GM23248 (cell line): Measurements from ENCODE around the gene FAM241B. TPM values are rescaled to one million over a fixed set of nuclear protein-coding genes. Genes with fewer than 3 reads are reported as not detected.

Experiments
- DNase-seq: peaks from one replicate; pipeline ENCODE4 v3.0.0-alpha.2; 2015
- H2AFZ ChIP-seq: fragments of 200-600 bp; sonication (generic); 2 replicates; pipeline ENCODE4 v1.6.1; 2016; ENCODE audit warnings: antibody characterized with exemption
- H3F3A ChIP-seq: fragments of 200-600 bp; sonication (generic); 2 replicates; pipeline ENCODE4 v1.6.1; 2016; ENCODE audit warnings: mild to moderate bottlenecking, antibody characterized with exemption, mixed run types; ENCODE audit not compliant: insufficient read depth
- H3K27ac ChIP-seq: fragments of 200-600 bp; sonication (generic); 2 replicates; pipeline ENCODE4 v1.5.1; 2016; ENCODE audit warnings: mild to moderate bottlenecking
- H3K27me3 ChIP-seq: fragments of 200-600 bp; sonication (generic); replicated peaks from 2 replicates; pipeline ENCODE4 v1.6.1; 2016; ENCODE audit warnings: mild to moderate bottlenecking; ENCODE audit not compliant: insufficient read depth
- H3K36me3 ChIP-seq: fragments of 200-600 bp; sonication (generic); 2 replicates; pipeline ENCODE4 v1.6.1; 2016; ENCODE audit warnings: low read depth, mild to moderate bottlenecking
- H3K4me1 ChIP-seq: fragments of 200-600 bp; sonication (generic); 2 replicates; pipeline ENCODE4 v1.6.1; 2016; ENCODE audit warnings: mild to moderate bottlenecking; ENCODE audit not compliant: insufficient read depth
- H3K4me2 ChIP-seq: fragments of 200-600 bp; sonication (generic); one replicate; pipeline ENCODE4 v1.6.1; 2016; ENCODE audit warnings: mild to moderate bottlenecking; ENCODE audit not compliant: unreplicated experiment
- H3K4me3 ChIP-seq: fragments of 200-600 bp; sonication (generic); 2 replicates; pipeline ENCODE4 v1.5.1; 2016; ENCODE audit warnings: mild to moderate bottlenecking
- H3K79me2 ChIP-seq: fragments of 200-600 bp; sonication (generic); 2 replicates; pipeline ENCODE4 v1.6.1; 2016; ENCODE audit warnings: mild to moderate bottlenecking; ENCODE audit not compliant: insufficient read depth
- H3K9ac ChIP-seq: fragments of 200-600 bp; sonication (generic); 2 replicates; pipeline ENCODE4 v1.6.1; 2016; ENCODE audit warnings: mild to moderate bottlenecking
- H3K9me2 ChIP-seq: fragments of 200-600 bp; sonication (generic); 2 replicates; pipeline ENCODE4 v1.6.1; 2016; ENCODE audit warnings: mixed run types, mild to moderate bottlenecking, moderate library complexity; ENCODE audit not compliant: insufficient read depth
- H3K9me3 ChIP-seq: fragments of 200-600 bp; sonication (generic); one replicate; pipeline ENCODE4 v1.6.1; 2017; ENCODE audit warnings: low read depth
- H4K20me1 ChIP-seq: fragments of 200-600 bp; sonication (generic); 2 replicates; pipeline ENCODE4 v1.6.0; 2016; ENCODE audit not compliant: insufficient read depth
- EZH2 ChIP-seq: fragments of 200-600 bp; sonication (generic); IDR thresholded peaks from 2 replicates; pipeline ENCODE4 v1.6.1; 2018; ENCODE audit warnings: antibody characterized with exemption, mild to moderate bottlenecking; ENCODE audit not compliant: insufficient read depth, poor library complexity, severe bottlenecking
- EZH2phosphoT487 ChIP-seq: fragments of 200-600 bp; sonication (generic); IDR thresholded peaks from 2 replicates; pipeline ENCODE4 v1.6.1; 2018; ENCODE audit warnings: antibody characterized with exemption, moderate library complexity, mild to moderate bottlenecking, low read depth; ENCODE audit not compliant: insufficient read depth
- WGBS, 2 experiments: methylation state at CpG; one replicate each; pipeline ENCODE4 v1.1.6; 2015 to 2017; ENCODE audit warnings: low lambda C conversion rate in 2 of 2, low coverage in 1 of 2; ENCODE audit errors: missing lambda C conversion rate in 2 of 2; 5-methylcytosine and 5-hydroxymethylcytosine counted together
- in situ Hi-C: fragments of 300-500 bp; cut with MboI; formaldehyde crosslinking; loops from 2 replicates; pipeline ENCODE4 v1.15.0; 2020
- polyA plus RNA-seq: library from polyadenylated mRNA; unstranded; fragments of >200 nt; fragmentation: Nextera tagmentation; extraction: Ambion mirVana; gene quantifications from 2 replicates; pipeline ENCODE4 v1.2.1, GENCODE V29; 2016
- total RNA-seq: library from RNA; depleted of rRNA; stranded (reverse); fragments of >200 nt; shearing (Covaris generic); gene quantifications from 2 replicates; pipeline ENCODE4 v1.2.3, GENCODE V29; 2014

FAM241B gene
- total and polyA plus RNA-seq, 2 experiments from 2014 or later: 0.18 TPM; not detected in 1

DNA sequence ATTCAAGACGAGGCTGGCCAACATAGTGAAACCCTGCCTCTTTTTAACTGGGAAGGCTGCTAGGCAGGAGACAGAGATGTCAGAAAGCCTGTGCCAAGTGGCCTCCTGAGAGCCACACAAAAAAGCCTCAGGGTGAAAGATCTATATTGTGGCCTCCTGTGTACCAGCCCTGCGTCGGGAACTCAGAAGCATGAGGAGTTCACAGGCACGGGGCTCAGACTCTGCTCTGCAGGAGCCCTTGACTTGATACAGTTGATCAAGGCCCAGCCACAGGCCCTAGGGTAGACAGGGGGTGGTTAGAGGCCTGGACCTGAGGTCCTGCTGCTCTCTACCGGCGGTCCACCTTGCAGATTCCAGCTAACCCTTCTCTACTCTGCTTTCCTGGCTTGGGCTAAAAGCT is 30.2 kb downstream of the FAM241B start:
- 53 to 54% methylated on average over 6 of the region's 6 CpGs for WGBS, 2 experiments
- Histone ChIP-seq H3K9me3 (no peaks in the 10 kb centered on the region), H2AFZ (no peak overlapping the region), H3K79me2 (no peaks in the 10 kb centered on the region), H3K4me2 (no peak overlapping the region), H3K36me3 (no peaks in the 10 kb centered on the region), H3K9ac (no peak overlapping the region), H4K20me1 (no peaks in the 10 kb centered on the region), H3F3A (no peaks in the 10 kb centered on the region), H3K27me3 (peaks cover 84% of the 10 kb centered on the region), H3K4me3 (no peak overlapping the region), H3K9me2 (no peaks in the 10 kb centered on the region), H3K4me1 (no peaks in the 10 kb centered on the region), H3K27ac (no peak overlapping the region)
- DNase-seq: no peak
- in situ Hi-C loops: no loop called here
- TF ChIP-seq EZH2phosphoT487: no peak
- TF ChIP-seq EZH2: no peak

DNA sequence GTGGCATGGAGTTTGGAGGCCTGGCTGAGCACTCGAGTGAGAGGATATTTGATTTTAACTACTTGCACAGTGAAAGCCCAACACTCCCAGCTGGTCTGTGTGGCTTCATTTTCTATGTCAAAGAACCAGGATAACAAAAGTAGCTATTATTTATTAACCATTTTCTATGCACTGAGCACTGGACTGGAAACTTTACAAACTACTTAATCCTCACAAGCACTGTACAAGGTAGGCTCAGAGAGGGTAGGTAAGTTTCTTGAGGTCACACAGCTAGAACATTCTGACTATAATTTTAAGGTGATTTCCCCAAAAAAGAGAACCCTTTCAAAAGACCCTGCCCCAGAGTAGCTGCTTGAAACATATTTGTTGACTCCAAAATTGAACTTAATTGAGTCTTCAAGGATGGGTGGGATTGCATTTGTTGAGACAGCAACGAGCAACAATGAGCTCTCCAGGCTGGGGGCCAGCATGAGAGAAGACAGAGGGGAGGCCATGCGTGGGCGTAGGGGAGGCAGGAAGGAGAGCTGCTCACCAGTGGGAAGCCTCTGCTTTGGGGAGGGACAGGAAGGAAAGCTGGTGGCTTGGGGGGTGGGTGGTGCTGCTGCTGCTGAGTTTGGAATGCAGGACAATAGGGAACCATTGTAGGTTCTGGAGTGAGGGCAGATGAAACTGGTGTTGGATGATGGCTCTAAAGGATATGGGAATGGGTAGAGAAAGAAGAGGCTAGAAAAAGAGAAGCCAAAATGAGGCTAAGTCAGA is 31.5 kb downstream of the FAM241B start:
- 20 to 25% methylated on average over 4 of the region's 4 CpGs for WGBS, 2 experiments
- in situ Hi-C loops: no loop called here
- Histone ChIP-seq H3F3A (no peaks in the 10 kb centered on the region), H3K27me3 (peaks cover 77% of the 10 kb centered on the region), H3K4me3 (no peak overlapping the region), H3K27ac (no peak overlapping the region), H3K9me3 (no peaks in the 10 kb centered on the region), H3K9ac (no peak overlapping the region), H3K36me3 (no peaks in the 10 kb centered on the region), H2AFZ (no peak overlapping the region), H3K4me2 (no peak overlapping the region), H3K4me1 (no peaks in the 10 kb centered on the region), H3K79me2 (no peaks in the 10 kb centered on the region), H4K20me1 (no peaks in the 10 kb centered on the region), H3K9me2 (no peaks in the 10 kb centered on the region)
- no peak for DNase-seq
- TF ChIP-seq EZH2 (no peak), EZH2phosphoT487 (no peak)

DNA sequence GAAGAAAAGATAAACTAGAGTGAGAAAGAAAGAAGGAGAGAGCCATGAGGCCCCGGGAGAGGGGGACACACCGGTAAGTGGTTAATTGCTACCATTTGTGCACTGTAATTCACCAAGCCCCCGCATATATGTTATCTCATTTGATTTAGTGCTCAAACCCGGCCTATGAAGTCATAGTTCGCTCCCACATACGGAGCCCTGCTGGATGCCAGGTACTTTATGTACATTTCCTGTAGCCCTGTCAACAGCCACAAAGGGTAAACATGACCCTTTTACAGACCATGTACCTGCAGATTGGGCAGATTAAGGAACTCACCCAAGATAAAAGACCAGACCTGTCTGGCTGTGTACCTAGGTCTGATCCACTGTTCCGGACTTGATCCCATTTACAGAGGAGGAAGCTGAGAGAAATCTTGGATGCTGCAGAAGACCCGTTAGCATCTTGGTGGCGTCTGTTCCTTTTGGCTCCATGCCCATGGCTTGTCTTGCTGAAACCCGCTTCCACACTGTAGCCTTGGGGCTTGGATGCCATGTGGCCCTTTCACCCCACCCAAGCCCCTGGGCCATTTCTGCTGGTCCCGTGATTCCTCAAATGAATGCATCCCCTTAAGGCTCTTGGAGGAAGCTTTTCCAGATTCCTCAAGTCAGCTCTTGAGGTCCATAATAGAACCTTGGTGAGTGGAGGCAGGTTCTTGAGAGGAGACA is 32.3 kb downstream of the FAM241B start:
- Histone ChIP-seq H2AFZ (no peak overlapping the region), H3K9me2 (no peaks in the 10 kb centered on the region), H3K79me2 (no peaks in the 10 kb centered on the region), H3F3A (no peaks in the 10 kb centered on the region), H3K9ac (no peak overlapping the region), H3K4me3 (no peak overlapping the region), H3K4me1 (no peaks in the 10 kb centered on the region), H3K27me3 (peaks cover 69% of the 10 kb centered on the region), H4K20me1 (no peaks in the 10 kb centered on the region), H3K4me2 (no peak overlapping the region), H3K36me3 (no peaks in the 10 kb centered on the region), H3K27ac (no peak overlapping the region), H3K9me3 (no peaks in the 10 kb centered on the region)
- WGBS, 2 experiments: 29 to 32% methylated on average over 11 of the region's 11 CpGs
- no peak for DNase-seq
- in situ Hi-C loops: no loop called here
- TF ChIP-seq EZH2 (no peak), EZH2phosphoT487 (no peak)

DNA sequence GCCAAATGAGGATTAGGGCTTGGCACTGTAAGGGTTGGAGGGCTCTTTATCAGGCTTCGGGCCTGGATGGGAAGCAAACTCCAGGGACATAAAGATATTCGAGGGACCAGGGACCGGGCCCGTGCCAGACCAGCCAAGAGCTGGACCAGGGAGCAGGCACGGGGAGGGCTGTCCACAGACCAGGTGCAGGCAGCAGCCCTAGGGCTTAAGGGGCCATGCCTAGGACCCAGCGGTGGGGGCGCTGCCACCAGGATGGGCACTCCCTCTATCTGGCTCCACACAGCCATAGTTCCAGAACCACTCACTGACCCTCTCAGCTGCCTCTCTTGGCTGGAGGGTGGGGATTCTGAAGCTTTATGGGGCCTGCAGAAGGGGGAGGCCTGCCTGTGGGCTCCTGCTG is 32.9 kb downstream of the FAM241B start:
- peaks cover 71% of the 10 kb centered on the region for H3K27me3 ChIP-seq
- no peak overlapping the region for H2AFZ ChIP-seq
- H4K20me1 ChIP-seq: no peaks in the 10 kb centered on the region
- H3K4me3 ChIP-seq: no peak overlapping the region
- no peak overlapping the region for H3K27ac ChIP-seq
- no peaks in the 10 kb centered on the region for H3K36me3 ChIP-seq
- H3F3A ChIP-seq: no peaks in the 10 kb centered on the region
- no peaks in the 10 kb centered on the region for H3K79me2 ChIP-seq
- H3K9ac ChIP-seq: no peak overlapping the region
- in situ Hi-C loops: no loop called here
- no peak for DNase-seq
- no peak for TF ChIP-seq EZH2
- TF ChIP-seq EZH2phosphoT487: no peak
- WGBS, 2 experiments: 55 to 65% methylated on average over 6 to 7 of the region's 7 CpGs
- no peaks in the 10 kb centered on the region for H3K9me3 ChIP-seq
- no peaks in the 10 kb centered on the region for H3K9me2 ChIP-seq
- no peak overlapping the region for H3K4me2 ChIP-seq
- no peaks in the 10 kb centered on the region for H3K4me1 ChIP-seq
